ENCODE results near the gene RBM28. TPM values are rescaled to one million over a fixed set of nuclear protein-coding genes. Genes with fewer than 3 reads are reported as not detected.

RBM28 gene, protein sequence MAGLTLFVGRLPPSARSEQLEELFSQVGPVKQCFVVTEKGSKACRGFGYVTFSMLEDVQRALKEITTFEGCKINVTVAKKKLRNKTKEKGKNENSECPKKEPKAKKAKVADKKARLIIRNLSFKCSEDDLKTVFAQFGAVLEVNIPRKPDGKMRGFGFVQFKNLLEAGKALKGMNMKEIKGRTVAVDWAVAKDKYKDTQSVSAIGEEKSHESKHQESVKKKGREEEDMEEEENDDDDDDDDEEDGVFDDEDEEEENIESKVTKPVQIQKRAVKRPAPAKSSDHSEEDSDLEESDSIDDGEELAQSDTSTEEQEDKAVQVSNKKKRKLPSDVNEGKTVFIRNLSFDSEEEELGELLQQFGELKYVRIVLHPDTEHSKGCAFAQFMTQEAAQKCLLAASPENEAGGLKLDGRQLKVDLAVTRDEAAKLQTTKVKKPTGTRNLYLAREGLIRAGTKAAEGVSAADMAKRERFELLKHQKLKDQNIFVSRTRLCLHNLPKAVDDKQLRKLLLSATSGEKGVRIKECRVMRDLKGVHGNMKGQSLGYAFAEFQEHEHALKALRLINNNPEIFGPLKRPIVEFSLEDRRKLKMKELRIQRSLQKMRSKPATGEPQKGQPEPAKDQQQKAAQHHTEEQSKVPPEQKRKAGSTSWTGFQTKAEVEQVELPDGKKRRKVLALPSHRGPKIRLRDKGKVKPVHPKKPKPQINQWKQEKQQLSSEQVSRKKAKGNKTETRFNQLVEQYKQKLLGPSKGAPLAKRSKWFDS
- total RNA-seq = 45.7 and 54.4 TPM in 2 replicates

DNA sequence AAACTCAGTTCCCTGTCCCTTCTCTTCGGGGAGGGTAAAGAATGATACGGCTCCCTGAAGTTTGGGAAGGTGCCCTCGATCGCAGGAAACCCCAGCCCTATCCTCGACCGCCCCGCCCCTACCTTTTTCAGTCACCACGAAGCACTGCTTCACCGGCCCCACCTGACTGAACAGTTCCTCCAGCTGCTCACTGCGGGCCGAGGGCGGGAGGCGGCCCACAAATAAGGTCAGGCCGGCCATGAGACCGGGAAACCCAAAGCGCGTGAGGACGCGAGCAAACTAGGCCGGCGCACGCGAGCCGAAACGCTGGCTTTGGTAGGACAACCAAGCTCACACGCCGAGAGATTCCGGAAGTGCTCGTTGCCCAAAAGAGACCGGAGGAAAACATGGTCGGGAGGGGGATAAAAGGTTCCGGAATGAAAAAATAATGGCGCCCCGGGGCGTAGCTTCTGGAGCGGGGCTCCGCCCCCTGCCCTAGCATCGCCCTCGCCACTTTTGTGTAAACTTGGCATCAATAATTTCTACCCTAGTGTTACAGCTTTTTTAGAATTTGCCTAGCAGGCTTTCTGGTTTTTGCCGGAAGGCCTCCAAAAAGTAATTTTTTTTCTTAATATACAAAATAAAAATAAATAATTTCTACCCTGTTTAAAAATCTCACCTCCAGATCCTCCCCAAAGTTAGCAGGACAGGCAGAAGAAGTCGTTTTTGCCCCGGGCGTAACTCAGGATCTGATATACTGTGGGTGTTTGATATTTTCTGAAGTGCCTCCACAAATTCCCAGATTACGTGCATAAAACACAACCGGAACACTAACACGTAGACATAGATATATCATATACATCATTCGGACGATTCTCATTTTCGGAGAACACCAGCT lies at the start of gene RBM28:
Gene RBM28 (minus strand): TSS at position 355 of the 877 bp plus-strand sequence. CDS start 115 bp downstream, at position 240.
- peak; percentile 95 for ATAC-seq (ENCODE audit: low read depth)

DNA sequence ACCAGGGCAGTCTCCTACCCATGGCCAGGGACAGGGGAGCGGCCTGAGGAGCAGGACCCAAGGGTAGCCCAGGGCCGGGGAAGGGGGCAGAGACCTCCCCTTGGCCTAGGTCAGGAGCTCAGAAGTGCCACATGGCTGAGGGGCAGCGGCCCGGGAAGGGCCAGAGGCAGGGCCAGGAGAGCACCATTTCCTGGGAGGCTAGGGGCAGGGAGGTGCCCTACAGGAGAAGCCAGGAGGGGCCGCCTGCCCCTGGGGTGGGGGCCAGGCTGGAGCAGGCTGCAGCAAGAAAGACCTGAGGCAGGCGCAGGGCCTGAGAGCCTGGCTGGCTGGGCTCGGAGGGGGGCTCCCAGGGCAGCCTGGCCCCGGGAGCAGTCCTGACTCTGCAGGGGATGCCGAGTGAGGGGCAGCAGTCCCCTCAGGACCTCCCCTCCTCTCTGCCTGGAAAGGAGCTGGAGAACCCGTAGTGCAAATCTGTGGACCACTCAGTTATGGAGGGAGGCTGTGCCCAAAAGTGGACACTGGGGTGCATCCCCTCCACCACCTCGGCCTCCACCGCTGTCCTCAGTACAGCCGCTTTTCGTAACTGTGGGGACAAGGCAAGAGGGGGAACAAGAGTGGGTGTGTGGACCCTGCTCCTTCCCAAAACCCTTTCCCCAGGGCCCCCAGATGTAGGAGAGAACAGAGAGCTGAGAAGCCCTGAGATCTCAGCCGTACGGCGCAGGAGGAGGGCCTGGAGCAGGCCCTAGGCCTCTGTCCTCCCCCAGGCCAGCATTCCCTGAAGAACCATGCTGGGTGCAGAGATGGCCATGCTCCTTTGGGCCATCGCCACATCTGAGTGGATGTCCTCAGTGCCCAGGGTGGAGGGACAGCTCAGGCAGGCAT lies 49.0 kb upstream of the RBM28 start:
- ChIA-PET POLR2A (interaction anchor here (0.6 kb wide), 1 partner anchor 45 kb away, joined by 3 read pairs; no protein-coding TSS in a partner anchor), CTCF (no interaction called here)
- Mint-ChIP-seq H3K27ac (no peak overlapping the region), H3K36me3 (ENCODE audit: low read depth) (peaks cover 40% of the 10 kb centered on the region), H3K27me3 (no peaks in the 10 kb centered on the region), H3K9me3 (no peaks in the 10 kb centered on the region), H3K4me3 (no peak overlapping the region), H3K4me1 (peaks cover 3% of the 10 kb centered on the region)
- TF ChIP-seq, protein P1, sequence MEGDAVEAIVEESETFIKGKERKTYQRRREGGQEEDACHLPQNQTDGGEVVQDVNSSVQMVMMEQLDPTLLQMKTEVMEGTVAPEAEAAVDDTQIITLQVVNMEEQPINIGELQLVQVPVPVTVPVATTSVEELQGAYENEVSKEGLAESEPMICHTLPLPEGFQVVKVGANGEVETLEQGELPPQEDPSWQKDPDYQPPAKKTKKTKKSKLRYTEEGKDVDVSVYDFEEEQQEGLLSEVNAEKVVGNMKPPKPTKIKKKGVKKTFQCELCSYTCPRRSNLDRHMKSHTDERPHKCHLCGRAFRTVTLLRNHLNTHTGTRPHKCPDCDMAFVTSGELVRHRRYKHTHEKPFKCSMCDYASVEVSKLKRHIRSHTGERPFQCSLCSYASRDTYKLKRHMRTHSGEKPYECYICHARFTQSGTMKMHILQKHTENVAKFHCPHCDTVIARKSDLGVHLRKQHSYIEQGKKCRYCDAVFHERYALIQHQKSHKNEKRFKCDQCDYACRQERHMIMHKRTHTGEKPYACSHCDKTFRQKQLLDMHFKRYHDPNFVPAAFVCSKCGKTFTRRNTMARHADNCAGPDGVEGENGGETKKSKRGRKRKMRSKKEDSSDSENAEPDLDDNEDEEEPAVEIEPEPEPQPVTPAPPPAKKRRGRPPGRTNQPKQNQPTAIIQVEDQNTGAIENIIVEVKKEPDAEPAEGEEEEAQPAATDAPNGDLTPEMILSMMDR (IDR thresholded peaks at IDR 0.05) = no peak
- intact Hi-C loops (cut with micrococcal nuclease) = no loop called here
- ATAC-seq (ENCODE audit: low read depth) (no peak), DNase-seq (no peak)

More for the DNA sequence above, at the start of gene RBM28:
- TF ChIP-seq, protein P1 (IDR thresholded peaks at IDR 0.05) = no peak
- Mint-ChIP-seq H3K27ac (peak within 1 kb of the TSS; percentile 95), H3K9me3 (no peaks in the 10 kb centered on the region), H3K36me3 (ENCODE audit: low read depth) (peaks cover 24% of the 10 kb centered on the region), H3K27me3 (no peaks in the 10 kb centered on the region), H3K4me1 (peaks cover 26% of the 10 kb centered on the region), H3K4me3 (peak within 1 kb of the TSS; percentile 97)
- intact Hi-C loops (cut with micrococcal nuclease) = loop anchor here (1.0 to 5.0 kb wide), 8 partner anchors 8 to 1707 kb away; partner anchors contain the start of genes CALU, IMPDH1, METTL2B and SND1
- ChIA-PET CTCF (interaction anchor here (0.6 to 1.8 kb wide), 6 partner anchors 43 to 131 kb away, joined by 3 to 10 read pairs (median 4); no protein-coding TSS in a partner anchor), POLR2A (interaction anchor here (0.5 to 1.2 kb wide), 9 partner anchors 10 to 1861 kb away, joined by 3 to 6 read pairs (median 3); partner anchors contain the start of genes IMPDH1, TMEM209 and ZNF800)
- DNase-seq = peak; percentile 80

DNA sequence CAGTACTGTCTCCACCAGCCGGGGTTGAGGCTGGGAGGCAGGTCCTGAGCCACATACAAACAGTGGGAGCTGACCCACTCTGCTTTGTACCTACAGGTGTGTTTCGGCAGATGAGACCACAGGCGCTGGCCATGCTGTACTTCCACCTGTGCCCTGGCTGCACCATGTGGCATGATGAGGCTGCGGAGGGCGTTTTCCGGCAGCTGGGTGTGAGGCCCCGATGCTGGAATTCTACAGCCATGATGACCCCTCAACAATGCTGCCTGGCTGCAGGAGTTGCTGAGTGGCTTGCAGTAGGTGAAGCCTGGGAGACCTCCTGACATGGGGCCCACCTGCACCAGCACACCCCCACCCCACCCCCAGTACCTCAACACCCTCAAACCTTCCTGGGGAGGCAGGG lies 48.1 kb upstream of the RBM28 start:
- ATAC-seq (ENCODE audit: low read depth) (no peak), DNase-seq (no peak)
- H3K36me3 Mint-ChIP-seq (ENCODE audit: low read depth) = peaks cover 31% of the 10 kb centered on the region
- H3K27ac Mint-ChIP-seq = no peak overlapping the region
- no peaks in the 10 kb centered on the region for H3K9me3 Mint-ChIP-seq
- TF ChIP-seq, protein P1 (IDR thresholded peaks at IDR 0.05) = no peak
- intact Hi-C loops (cut with micrococcal nuclease) = no loop called here
- ChIA-PET POLR2A (no interaction called here), CTCF (no interaction called here)
- H3K27me3 Mint-ChIP-seq = no peaks in the 10 kb centered on the region
- no peak overlapping the region for H3K4me3 Mint-ChIP-seq
- H3K4me1 Mint-ChIP-seq = peaks cover 5% of the 10 kb centered on the region

DNA sequence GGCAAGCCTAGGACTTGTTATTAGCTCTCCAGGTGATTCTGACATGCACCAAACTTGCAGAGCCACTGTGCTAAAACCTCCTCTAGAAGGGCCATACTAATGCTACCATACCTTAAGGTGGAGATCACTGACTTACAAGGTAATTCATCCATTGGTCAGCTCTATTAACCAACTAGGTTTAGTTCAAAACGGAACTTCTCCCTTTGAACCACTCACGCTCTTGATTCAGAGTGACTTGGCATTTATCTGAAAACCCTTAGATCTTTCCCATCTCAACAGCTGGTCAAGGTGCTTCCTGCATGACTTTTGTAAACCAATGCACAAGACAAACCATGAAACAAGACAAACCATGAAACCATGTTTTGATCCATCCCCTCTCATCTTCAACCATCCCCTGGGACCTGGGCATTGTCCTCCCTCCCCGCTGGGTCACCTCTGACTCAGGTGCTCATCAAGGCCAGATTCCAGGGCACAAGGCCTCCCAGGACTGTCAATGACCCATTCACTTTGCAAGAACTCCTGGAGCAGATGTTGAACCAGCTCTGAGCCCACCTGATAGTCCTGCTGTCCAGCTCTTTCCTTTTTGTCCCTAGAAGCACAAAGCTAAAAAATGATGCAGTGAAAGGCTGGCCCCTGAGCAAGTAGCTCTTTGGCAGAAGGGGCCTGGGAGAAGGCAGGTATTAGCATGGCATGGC lies 47.3 kb upstream of the RBM28 start:
- intact Hi-C loops (cut with micrococcal nuclease) = no loop called here
- no peak for DNase-seq
- H3K27me3 Mint-ChIP-seq = no peaks in the 10 kb centered on the region
- ChIA-PET POLR2A (interaction anchor here (0.6 kb wide), 1 partner anchor 49 kb away, joined by 5 read pairs; no protein-coding TSS in a partner anchor), CTCF (no interaction called here)
- no peak for ATAC-seq (ENCODE audit: low read depth)
- peaks cover 23% of the 10 kb centered on the region for H3K36me3 Mint-ChIP-seq (ENCODE audit: low read depth)
- no peak overlapping the region for H3K27ac Mint-ChIP-seq
- H3K4me1 Mint-ChIP-seq = peaks cover 5% of the 10 kb centered on the region
- H3K4me3 Mint-ChIP-seq = no peak overlapping the region
- no peaks in the 10 kb centered on the region for H3K9me3 Mint-ChIP-seq
- TF ChIP-seq, protein P1 (IDR thresholded peaks at IDR 0.05) = no peak
